OCI-LY7 (cell line): Measurements from ENCODE around the gene MSTN.

ENCODE experiments used
- CTCF ChIP-seq: fragments of 200-600 bp; sonication (generic); conservative IDR thresholded peaks from 2 replicates; pipeline ENCODE4 v1.5.1; 2014; ENCODE audit warnings: mild to moderate bottlenecking, antibody characterized with exemption, low read length, moderate library complexity, mixed read lengths
- EZH2phosphoT487 ChIP-seq: fragments of 200-600 bp; sonication (generic); IDR thresholded peaks from 2 replicates; pipeline ENCODE4 v1.6.1; 2018; ENCODE audit warnings: low read depth, borderline replicate concordance, mild to moderate bottlenecking, mixed run types, antibody characterized with exemption, low read length, moderate library complexity, mixed read lengths

DNA sequence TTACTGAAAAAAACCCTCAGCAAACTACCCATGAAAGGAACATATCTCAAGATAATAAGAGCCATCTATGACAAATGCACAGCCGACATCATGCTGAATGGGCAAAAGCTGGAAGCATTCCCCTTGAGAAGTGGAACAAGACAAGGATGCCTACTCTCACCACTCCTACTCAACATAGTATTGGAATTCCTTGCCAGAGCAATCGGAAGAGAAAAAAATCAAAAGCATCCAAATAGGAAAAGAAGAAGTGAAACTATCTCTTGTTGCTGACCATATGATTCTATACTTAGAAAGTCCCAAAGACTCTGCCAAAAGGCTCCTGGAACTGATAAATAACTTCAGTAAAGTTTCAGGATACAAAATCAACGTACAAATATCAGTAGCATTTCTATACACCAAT, 40.6 kb upstream of the MSTN start:
- TF ChIP-seq CTCF (no peak), EZH2phosphoT487 (no peak)
